Measurements from ENCODE around the gene ADGRL3.

- TF ChIP-seq CTCF (IDR thresholded peaks at IDR 0.05) (no peak), POLR2A (IDR thresholded peaks at IDR 0.05) (no peak)
Observed at GRCh38 chr4:61292322-61292721, 92.2 kb downstream of the ADGRL3 start.

Data from thyroid gland (tissue), 4 donors.